SU-DHL-6 (cell line): ENCODE results near the gene KIF13A.

ENCODE experiments used
- EZH2phosphoT487 ChIP-seq: fragments of 200-600 bp; sonication (generic), shearing (Covaris generic); conservative IDR thresholded peaks from 2 replicates; pipeline ENCODE4 v1.6.1; 2018; ENCODE audit warnings: mild to moderate bottlenecking, antibody characterized with exemption, low read length, moderate library complexity, mixed read lengths
- TF ChIP-seq, protein P1 (sequence below): fragments of 200-600 bp; sonication (generic); IDR thresholded peaks from one replicate; pipeline ENCODE4 v1.5.1; 2017; ENCODE audit warnings: antibody characterized with exemption, mild to moderate bottlenecking, low read length, moderate library complexity; ENCODE audit not compliant: insufficient read depth, poor library complexity, severe bottlenecking

DNA sequence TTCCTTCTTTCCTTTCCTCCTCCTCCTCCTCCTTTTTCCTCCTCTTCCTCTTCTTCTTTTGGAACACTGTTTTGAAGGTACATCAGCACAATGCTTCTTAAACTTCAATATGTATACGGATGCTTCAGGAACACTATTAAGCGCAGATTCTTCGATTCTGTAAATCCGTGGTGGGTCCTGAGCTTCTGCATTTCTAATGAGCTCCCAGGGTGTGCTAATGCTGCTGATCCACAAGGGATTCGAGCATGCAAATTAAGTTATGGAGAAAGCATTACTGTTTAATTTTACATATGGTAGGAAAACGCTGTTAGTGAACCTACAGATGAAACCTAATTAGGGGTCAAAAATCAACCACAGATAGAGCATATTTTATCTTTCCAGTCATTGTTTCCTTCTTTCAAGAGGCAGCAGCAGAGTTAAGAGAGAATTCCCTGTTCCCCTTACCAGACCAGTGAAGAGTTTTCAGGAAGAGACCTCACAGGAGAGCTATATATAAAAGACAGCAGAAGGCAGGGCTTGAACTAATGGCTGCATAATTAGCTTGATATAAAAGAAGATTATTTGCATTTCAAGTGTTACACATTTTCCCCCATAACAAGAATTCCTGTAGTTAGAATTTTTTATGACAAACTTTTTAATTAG lies 47.2 kb downstream of the KIF13A start:
- TF ChIP-seq, protein P1, sequence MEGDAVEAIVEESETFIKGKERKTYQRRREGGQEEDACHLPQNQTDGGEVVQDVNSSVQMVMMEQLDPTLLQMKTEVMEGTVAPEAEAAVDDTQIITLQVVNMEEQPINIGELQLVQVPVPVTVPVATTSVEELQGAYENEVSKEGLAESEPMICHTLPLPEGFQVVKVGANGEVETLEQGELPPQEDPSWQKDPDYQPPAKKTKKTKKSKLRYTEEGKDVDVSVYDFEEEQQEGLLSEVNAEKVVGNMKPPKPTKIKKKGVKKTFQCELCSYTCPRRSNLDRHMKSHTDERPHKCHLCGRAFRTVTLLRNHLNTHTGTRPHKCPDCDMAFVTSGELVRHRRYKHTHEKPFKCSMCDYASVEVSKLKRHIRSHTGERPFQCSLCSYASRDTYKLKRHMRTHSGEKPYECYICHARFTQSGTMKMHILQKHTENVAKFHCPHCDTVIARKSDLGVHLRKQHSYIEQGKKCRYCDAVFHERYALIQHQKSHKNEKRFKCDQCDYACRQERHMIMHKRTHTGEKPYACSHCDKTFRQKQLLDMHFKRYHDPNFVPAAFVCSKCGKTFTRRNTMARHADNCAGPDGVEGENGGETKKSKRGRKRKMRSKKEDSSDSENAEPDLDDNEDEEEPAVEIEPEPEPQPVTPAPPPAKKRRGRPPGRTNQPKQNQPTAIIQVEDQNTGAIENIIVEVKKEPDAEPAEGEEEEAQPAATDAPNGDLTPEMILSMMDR = no peak
- TF ChIP-seq EZH2phosphoT487 = no peak
